GM10248 (cell line): ENCODE results near the gene NKAIN2.

Source experiments
- CTCF ChIA-PET: fragments of 300-600 bp; sonication (Branson Sonifier 250); formaldehyde crosslinking; extraction: SDS; loops from one replicate; lab custom pipeline; 2021; ENCODE audit warnings: antibody characterized with exemption; lab: Yijun Ruan, JAX
- POLR2A ChIA-PET: fragments of 350-650 bp; sonication (Branson Sonifier 250); formaldehyde crosslinking; extraction: SDS; loops from one replicate; lab custom pipeline; 2020; ENCODE audit warnings: antibody characterized with exemption; lab: Yijun Ruan, JAX
- DNase-seq: peaks from one replicate; pipeline ENCODE4 v3.0.0; 2012; ENCODE audit errors: extremely low spot score
- TF ChIP-seq, protein P1 (sequence below): IDR thresholded peaks from 2 replicates; pipeline ENCODE4 v1.5.1; 2012; ENCODE audit warnings: mild to moderate bottlenecking, low read depth; ENCODE audit errors: extremely low read depth, missing control alignments, control extremely low read depth

Gene NKAIN2

DNA sequence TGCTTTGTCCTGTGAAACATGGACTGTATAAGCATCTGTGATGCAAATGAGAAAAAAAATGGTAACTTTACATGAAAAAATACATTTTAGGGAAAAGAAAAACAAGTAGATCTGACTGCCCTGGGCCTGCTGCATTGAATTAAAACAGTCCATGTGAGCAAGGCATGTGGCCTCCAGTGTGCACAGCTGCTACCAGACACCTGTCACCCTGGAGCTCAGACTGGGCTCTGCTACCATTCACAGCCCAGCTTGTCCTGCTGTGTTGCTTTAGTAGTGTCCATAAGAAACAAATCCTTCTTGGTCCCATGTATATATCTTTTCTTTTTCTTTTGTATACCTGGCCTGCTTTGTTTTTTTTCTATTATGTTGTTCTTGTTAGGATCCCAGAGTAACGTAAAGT lies 315.9 kb downstream of the NKAIN2 start:
- no peak for DNase-seq
- TF ChIP-seq, protein P1, sequence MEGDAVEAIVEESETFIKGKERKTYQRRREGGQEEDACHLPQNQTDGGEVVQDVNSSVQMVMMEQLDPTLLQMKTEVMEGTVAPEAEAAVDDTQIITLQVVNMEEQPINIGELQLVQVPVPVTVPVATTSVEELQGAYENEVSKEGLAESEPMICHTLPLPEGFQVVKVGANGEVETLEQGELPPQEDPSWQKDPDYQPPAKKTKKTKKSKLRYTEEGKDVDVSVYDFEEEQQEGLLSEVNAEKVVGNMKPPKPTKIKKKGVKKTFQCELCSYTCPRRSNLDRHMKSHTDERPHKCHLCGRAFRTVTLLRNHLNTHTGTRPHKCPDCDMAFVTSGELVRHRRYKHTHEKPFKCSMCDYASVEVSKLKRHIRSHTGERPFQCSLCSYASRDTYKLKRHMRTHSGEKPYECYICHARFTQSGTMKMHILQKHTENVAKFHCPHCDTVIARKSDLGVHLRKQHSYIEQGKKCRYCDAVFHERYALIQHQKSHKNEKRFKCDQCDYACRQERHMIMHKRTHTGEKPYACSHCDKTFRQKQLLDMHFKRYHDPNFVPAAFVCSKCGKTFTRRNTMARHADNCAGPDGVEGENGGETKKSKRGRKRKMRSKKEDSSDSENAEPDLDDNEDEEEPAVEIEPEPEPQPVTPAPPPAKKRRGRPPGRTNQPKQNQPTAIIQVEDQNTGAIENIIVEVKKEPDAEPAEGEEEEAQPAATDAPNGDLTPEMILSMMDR: no peak
- ChIA-PET CTCF (interaction anchor here (2.3 kb wide), 1 partner anchor 13 kb away, joined by 8 read pairs; no protein-coding TSS in a partner anchor), POLR2A (no interaction called here)

DNA sequence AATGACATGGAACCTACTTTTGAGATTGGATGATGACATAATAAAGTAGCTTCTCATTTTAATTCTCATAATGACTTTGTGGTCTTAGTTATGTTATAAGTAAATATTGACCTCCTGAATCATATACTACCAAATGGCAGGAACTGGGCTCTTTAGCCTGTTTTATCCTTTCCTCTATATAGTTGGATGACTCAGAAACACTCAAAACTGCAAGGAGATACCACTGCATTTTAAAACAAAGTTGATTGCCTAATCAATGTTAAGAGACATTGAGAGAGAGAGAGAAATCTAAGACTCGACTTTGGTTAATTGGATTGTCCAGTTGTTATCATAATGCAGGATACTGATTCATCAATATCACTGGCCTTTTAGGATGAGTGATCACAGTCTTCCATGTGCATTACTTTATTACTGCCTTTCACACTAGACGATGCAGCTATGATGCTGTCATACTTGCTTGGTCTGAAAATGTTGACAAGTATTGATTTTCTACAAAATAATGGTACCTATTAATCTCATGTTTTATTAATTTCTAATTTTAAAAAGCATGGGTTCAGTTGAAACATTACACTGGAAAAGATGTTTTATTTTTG lies 320.0 kb downstream of the NKAIN2 start:
- ChIA-PET POLR2A (no interaction called here), CTCF (interaction anchor here (1.0 kb wide), 1 partner anchor 11 kb away, joined by 3 read pairs; no protein-coding TSS in a partner anchor)
- TF ChIP-seq, protein P1: no peak
- DNase-seq: no peak

DNA sequence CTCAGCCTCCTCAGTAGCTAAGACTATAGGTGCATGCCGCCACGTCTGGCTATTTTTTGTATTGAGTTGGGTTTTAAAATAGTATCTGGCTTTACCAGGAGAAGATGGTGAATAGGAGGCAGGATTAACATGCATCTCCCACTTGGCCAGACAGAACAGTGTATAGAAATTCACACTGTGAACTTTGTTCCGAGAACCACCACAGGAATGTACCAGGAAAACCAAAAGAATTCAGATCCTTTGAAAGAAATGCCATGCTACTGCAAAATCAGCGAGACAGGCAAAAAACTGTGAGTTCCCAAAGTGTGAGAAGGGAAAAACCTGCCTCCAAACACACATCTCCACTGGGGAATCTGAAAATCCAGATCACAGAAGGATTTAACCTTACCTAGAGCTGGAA lies 327.6 kb downstream of the NKAIN2 start:
- TF ChIP-seq, protein P1: no peak
- no peak for DNase-seq
- ChIA-PET POLR2A (no interaction called here), CTCF (interaction anchor here (0.8 to 1.7 kb wide), 2 partner anchors 9 to 11 kb away, joined by 3 to 8 read pairs; no protein-coding TSS in a partner anchor)

DNA sequence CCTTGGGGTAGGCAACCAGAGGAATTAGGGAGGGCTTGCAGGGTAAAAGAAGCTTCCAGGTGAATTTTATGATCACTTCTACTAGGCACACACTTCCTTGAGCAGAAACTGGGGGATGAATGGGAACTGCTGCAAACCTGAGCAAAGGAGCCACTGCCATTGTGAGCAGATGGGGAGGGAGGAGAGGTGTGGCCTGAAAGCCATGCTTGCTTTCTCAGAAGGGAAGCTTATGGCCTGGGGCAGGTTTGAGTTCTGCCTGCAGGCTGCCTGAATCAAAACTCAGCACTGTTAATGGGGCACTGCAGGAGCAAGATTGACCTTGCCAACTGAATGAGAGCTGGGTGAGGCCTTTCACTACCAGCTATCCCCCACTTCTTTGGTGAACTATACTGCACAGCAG lies 328.1 kb downstream of the NKAIN2 start:
- ChIA-PET CTCF (interaction anchor here (0.8 to 1.7 kb wide), 3 partner anchors 9 to 13 kb away, joined by 3 to 8 read pairs (median 4); no protein-coding TSS in a partner anchor), POLR2A (no interaction called here)
- TF ChIP-seq, protein P1: no peak
- DNase-seq: no peak

DNA sequence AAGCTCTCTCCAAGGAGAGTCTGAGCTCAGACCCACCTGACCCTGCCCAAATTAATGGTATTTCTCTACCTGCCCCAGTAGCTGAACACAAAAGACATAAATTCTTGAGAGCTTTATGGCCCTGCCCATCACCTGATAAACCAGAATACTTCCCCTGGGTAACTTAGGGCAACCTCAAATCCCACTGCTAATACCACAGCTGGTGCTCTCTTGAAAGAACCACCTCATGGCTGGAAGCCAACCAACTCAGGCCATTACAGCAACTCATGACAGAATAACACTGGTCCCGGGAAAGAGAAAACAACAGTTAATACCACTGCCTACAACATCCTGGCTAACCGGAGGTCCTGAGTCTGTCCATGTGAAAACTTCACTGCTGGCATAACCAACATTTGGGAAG lies 328.6 kb downstream of the NKAIN2 start:
- TF ChIP-seq, protein P1: no peak
- DNase-seq: no peak
- ChIA-PET POLR2A (no interaction called here), CTCF (interaction anchor here (0.8 to 1.7 kb wide), 3 partner anchors 8 to 13 kb away, joined by 3 to 8 read pairs (median 4); no protein-coding TSS in a partner anchor)

DNA sequence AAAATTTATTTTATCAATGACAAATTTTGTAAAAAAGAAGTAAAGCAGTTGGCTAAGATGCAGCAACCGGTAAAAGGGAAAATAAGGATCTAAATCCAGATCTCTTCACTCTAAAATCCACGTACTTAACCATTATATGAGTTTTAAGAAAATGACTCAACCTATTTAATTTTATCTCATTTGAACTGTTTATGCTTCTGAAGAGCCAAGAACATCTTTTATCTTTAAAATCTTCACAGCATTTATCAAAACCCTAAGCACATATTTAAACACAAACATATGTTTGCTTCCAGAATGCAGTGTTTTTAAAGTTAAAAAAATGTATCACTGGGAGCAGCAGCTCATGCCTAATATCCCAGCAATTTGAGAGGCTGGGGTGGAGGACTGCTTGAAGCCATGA lies 339.2 kb downstream of the NKAIN2 start:
- POLR2A ChIA-PET: no interaction called here
- TF ChIP-seq, protein P1: no peak
- DNase-seq: no peak
- CTCF ChIA-PET: no interaction called here
